GM10248 (cell line): ENCODE results near the gene FOXR1.
"Not testable (repeated sequence)": the region's sequence is repeated elsewhere in the genome, so short reads cannot be mapped to it uniquely, and the experiment has no call there.

ENCODE experiments used
- CTCF ChIA-PET: fragments of 300-600 bp; sonication (Branson Sonifier 250); formaldehyde crosslinking; extraction: SDS; loops from one replicate; lab custom pipeline; 2021; ENCODE audit warnings: antibody characterized with exemption; lab: Yijun Ruan, JAX
- POLR2A ChIA-PET: fragments of 350-650 bp; sonication (Branson Sonifier 250); formaldehyde crosslinking; extraction: SDS; loops from one replicate; lab custom pipeline; 2020; ENCODE audit warnings: antibody characterized with exemption; lab: Yijun Ruan, JAX
- DNase-seq: peaks from one replicate; pipeline ENCODE4 v3.0.0; 2012; ENCODE audit errors: extremely low spot score
- CTCF ChIP-seq: IDR thresholded peaks from 2 replicates; pipeline ENCODE4 v1.5.1; 2012; ENCODE audit warnings: mild to moderate bottlenecking, low read depth; ENCODE audit errors: extremely low read depth, missing control alignments, control extremely low read depth

FOXR1 gene

GRCh38 chr11:118973985-118974384 is 2.4 kb downstream of the FOXR1 start:
- no peak for TF ChIP-seq CTCF
- POLR2A ChIA-PET = no interaction called here
- CTCF ChIA-PET = no interaction called here
- DNase-seq = no peak

GRCh38 chr11:118975771-118976709 is 4.5 kb downstream of the FOXR1 start:
- ChIA-PET POLR2A (no interaction called here), CTCF (no interaction called here)
- no peak for TF ChIP-seq CTCF
- DNase-seq = no peak

DNA sequence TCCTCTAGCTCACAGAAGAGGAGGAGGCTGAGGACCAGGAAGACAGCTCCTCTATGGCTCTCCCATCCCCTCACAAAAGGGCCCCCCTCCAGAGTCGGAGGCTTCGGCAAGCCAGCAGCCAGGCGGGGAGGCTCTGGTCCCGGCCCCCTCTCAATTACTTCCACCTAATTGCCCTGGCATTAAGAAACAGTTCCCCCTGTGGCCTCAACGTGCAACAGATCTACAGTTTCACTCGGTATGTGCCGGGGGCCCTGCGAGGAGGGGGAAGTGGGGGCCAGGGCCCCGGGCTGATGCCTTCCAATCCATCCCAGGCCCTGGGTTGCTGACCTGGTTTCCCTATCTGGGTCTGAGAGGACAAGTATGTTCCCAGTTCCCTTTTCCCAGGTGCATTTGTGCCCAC is 7.9 kb downstream of the FOXR1 start:
- TF ChIP-seq CTCF = no peak
- CTCF ChIA-PET = no interaction called here
- DNase-seq = no peak
- POLR2A ChIA-PET = no interaction called here

- DNase-seq = no peak
- ChIA-PET POLR2A (no interaction called here), CTCF (no interaction called here)
- no peak for TF ChIP-seq CTCF
Observed at GRCh38 chr11:118980191-118980881, 8.8 kb downstream of the FOXR1 start.

- CTCF ChIA-PET = interaction anchor here (0.8 to 1.2 kb wide), 2 partner anchors 13 to 39 kb away, joined by 3 to 6 read pairs; no protein-coding TSS in a partner anchor
- DNase-seq, POLR2A ChIA-PET: not testable (repeated sequence)
Observed at GRCh38 chr11:118984337-118984736, 12.8 kb downstream of the FOXR1 start.

- ChIA-PET POLR2A (no interaction called here), CTCF (interaction anchor here (0.8 to 1.2 kb wide), 2 partner anchors 12 to 39 kb away, joined by 3 to 6 read pairs; no protein-coding TSS in a partner anchor)
Observed at GRCh38 chr11:118984825-118985224, 13.3 kb downstream of the FOXR1 start.

More at GRCh38 chr11:118984825-118985224, 13.3 kb downstream of the FOXR1 start:
- no peak for DNase-seq
- no peak for TF ChIP-seq CTCF
